ENCODE results near the gene FAM53C.
"Not testable (repeated sequence)": the region's sequence is repeated elsewhere in the genome, so short reads cannot be mapped to it uniquely, and the experiment has no call there.

The FAM53C gene

DNA sequence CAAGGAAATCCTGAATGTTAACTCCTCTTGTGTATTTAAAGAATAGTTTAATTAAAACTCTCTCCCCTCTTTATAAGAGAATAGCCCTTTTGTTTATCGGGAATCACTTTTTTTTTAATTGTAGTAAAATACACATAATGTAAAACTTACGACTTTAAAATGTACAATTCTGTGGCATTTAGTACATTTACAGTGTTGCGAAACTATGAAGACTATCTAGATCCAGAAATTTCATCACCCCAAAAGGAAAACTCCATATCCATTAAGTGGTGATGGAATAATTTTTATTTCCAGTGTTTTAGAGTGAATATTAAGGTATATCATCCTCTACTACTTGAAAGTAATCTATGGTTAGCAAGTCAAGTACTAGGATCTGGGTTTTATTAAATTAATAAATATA, 51.3 kb downstream of the FAM53C start:
- no peak overlapping the region for H3K4me3 ChIP-seq (ENCODE audit: low read length)
- TF ChIP-seq, protein P1, sequence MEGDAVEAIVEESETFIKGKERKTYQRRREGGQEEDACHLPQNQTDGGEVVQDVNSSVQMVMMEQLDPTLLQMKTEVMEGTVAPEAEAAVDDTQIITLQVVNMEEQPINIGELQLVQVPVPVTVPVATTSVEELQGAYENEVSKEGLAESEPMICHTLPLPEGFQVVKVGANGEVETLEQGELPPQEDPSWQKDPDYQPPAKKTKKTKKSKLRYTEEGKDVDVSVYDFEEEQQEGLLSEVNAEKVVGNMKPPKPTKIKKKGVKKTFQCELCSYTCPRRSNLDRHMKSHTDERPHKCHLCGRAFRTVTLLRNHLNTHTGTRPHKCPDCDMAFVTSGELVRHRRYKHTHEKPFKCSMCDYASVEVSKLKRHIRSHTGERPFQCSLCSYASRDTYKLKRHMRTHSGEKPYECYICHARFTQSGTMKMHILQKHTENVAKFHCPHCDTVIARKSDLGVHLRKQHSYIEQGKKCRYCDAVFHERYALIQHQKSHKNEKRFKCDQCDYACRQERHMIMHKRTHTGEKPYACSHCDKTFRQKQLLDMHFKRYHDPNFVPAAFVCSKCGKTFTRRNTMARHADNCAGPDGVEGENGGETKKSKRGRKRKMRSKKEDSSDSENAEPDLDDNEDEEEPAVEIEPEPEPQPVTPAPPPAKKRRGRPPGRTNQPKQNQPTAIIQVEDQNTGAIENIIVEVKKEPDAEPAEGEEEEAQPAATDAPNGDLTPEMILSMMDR (IDR thresholded peaks at IDR 0.05; ENCODE audit: insufficient read depth, low read depth, low read length, missing control alignments): no peak

DNA sequence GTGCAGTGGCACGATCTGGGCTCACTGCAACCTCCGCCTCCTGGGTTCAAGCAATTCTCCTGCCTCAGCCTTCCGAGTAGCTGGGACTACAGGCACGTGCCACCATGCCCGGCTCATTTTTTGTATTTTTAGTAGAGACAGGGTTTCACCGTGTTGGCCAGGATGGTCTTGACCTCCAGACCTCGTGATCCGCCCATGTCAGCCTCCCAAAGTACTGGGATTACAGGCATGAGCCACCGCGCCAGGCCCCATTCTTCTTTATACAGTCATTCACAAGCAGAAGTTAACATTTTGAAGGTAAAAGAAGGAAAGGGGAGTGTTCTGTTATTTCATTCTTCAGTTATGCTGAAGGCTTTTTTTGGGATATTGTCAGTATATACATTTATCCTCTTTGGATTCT, 51.8 kb downstream of the FAM53C start:
- not testable (repeated sequence) for H3K4me3 ChIP-seq (ENCODE audit: low read length); DNase-seq (ENCODE audit: low read depth)

More for the DNA sequence above, 51.3 kb downstream of the FAM53C start:
- DNase-seq (ENCODE audit: low read depth): no peak

DNA sequence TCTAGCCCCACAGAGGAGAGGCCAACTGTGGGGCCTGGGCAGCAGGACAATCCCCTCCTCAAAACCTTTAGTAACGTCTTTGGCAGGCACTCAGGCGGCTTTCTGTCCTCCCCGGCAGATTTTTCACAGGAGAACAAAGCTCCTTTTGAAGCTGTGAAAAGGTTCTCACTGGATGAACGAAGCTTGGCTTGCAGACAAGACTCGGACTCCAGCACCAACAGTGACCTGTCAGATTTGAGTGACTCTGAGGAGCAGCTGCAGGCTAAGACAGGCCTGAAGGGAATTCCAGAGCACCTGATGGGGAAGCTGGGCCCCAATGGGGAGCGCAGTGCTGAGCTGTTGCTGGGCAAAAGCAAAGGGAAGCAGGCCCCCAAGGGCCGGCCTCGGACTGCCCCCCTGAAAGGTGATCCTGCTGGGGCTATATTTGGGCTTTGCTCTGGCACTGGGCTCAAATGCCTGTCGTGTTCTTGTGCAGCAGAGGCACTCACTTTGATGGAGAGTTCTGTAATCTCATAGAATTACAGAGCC, 53.9 kb downstream of the FAM53C start:
- TF ChIP-seq, protein P1 (IDR thresholded peaks at IDR 0.05; ENCODE audit: insufficient read depth, low read depth, low read length, missing control alignments): no peak
- DNase-seq (ENCODE audit: low read depth): peak; percentile 35
- no peak overlapping the region for H3K4me3 ChIP-seq (ENCODE audit: low read length)
